ENCODE results near the gene SNX30.

The SNX30 gene

DNA sequence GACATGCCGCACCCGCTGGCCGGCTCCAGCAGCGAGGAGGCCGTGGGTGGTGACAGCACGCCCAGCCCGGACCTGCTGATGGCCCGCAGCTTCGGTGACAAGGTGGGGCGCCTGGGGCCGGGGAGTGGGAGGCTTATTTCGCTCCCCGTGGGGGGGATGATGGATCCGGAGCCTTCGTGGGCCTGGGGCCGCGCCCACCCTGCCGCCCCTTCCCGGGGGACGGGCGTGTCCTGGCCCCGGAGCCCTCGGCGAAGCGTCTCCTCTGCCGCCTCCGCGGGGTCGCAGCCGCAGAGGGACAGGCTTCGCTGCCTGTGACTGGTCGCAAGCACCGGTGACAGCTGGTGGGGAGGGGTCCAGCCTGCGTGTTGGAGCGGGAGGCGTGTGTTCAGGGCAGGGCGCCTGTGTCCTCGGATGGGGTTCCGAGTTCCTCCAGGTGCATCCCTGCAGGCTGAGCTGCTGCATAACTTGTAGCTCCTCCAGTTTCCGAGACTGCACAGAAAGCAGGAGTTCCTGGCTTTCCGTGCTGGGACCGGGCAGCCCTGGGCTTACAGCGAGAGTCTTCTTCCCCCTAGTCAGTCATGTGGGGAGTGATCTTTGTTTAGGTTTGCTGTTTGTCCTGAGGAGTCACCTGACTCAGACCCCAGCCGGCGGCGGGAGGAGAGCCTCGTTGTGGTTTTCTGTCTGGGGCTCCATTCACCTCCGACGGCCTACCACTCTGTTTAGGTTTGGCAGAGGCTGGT lies 666 bp downstream of the SNX30 start:
- peak; percentile 68 for DNase-seq (ENCODE audit: low spot score)
- TF ChIP-seq, protein P1, sequence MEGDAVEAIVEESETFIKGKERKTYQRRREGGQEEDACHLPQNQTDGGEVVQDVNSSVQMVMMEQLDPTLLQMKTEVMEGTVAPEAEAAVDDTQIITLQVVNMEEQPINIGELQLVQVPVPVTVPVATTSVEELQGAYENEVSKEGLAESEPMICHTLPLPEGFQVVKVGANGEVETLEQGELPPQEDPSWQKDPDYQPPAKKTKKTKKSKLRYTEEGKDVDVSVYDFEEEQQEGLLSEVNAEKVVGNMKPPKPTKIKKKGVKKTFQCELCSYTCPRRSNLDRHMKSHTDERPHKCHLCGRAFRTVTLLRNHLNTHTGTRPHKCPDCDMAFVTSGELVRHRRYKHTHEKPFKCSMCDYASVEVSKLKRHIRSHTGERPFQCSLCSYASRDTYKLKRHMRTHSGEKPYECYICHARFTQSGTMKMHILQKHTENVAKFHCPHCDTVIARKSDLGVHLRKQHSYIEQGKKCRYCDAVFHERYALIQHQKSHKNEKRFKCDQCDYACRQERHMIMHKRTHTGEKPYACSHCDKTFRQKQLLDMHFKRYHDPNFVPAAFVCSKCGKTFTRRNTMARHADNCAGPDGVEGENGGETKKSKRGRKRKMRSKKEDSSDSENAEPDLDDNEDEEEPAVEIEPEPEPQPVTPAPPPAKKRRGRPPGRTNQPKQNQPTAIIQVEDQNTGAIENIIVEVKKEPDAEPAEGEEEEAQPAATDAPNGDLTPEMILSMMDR (IDR thresholded peaks at IDR 0.05; ENCODE audit: borderline replicate concordance, control extremely low read depth, extremely low read depth, insufficient read depth, missing control alignments), result no peak
- in situ Hi-C loops (cut with MboI; ENCODE audit: low sequenced_read_pairs, unreplicated experiment), result no loop called here

DNA sequence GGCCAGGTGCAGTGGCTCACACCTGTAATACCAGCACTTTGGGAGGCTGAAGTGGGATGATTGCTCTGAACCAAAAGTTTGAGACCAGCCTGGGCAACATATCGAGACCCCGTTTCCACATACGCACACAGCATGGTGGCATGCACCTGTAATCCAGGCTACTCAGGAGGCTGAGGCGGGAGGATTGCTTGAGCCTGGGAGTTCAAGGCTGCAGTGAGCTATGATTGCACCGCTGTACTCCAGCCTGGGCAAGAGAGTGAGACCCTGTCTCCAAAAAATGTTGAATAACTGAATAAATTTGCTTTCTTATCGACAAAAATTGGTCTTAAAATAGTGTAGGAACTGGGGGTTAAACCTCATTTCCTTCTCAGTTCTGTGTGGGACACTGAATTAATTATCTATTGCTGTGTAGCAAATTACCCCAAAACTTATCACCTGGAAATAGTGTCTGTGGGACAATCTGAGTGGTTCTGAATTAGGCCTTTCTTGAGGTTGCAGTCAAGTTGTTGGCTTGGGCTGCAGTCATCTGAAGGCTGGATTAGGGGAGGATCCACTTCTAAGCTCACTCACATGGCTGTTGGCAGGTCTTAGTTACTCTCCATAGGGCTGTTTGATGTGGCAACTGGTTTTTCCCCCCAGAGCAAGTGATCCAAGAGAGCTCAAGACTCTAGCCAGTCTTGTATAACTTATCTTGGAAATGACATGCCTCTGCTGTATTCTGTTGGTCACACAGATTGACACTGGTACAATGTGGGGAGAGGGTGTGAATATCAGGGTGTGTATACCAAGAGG lies 2.0 kb downstream of the SNX30 start:
- no peak for DNase-seq (ENCODE audit: low spot score)
- TF ChIP-seq, protein P1 (IDR thresholded peaks at IDR 0.05; ENCODE audit: borderline replicate concordance, control extremely low read depth, extremely low read depth, insufficient read depth, missing control alignments), result no peak
- in situ Hi-C loops (cut with MboI; ENCODE audit: low sequenced_read_pairs, unreplicated experiment), result no loop called here

DNA sequence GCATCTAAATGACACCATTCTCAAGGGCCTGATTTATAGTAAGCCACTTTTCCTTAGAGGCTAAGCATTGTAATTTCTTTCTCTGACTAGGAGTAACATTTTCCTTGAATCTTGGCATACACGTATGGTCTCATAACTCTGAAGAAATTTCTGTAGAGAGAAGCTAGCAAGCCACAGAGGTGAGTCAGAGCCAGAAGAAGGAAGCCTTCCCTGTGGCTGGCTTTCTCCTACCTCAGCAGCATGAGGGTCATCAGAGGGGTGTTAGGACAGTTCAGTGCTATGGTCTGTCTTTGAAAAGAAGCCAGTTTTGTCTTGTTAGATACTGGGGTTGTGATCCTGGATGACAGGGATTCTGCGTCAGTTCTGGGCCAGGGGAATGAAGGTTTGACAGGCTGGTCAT lies 3.2 kb downstream of the SNX30 start:
- DNase-seq (ENCODE audit: low spot score), result no peak
- TF ChIP-seq, protein P1 (IDR thresholded peaks at IDR 0.05; ENCODE audit: borderline replicate concordance, control extremely low read depth, extremely low read depth, insufficient read depth, missing control alignments), result no peak
- in situ Hi-C loops (cut with MboI; ENCODE audit: low sequenced_read_pairs, unreplicated experiment), result no loop called here

DNA sequence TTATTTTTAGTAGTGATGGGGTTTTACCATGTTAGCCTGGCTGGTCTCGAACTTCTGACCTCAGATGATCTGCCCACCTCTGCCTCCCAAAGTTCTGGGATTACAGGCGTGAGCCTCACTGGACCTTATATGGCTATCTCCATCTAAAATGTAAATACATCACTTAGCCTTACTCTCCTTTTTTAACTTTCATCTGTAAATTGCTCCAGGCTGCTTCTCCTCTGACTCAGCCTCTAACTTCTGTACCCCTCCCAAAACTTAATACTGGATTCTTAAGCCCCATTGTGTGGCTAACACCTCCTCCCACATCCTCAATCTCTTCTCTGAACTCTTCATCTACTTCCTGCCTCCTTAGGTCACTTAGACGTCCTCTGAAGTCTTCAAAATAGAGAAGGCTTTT lies 4.0 kb downstream of the SNX30 start:
- TF ChIP-seq, protein P1 (IDR thresholded peaks at IDR 0.05; ENCODE audit: borderline replicate concordance, control extremely low read depth, extremely low read depth, insufficient read depth, missing control alignments), result no peak
- DNase-seq (ENCODE audit: low spot score), result peak; percentile 57
- in situ Hi-C loops (cut with MboI; ENCODE audit: low sequenced_read_pairs, unreplicated experiment), result no loop called here

DNA sequence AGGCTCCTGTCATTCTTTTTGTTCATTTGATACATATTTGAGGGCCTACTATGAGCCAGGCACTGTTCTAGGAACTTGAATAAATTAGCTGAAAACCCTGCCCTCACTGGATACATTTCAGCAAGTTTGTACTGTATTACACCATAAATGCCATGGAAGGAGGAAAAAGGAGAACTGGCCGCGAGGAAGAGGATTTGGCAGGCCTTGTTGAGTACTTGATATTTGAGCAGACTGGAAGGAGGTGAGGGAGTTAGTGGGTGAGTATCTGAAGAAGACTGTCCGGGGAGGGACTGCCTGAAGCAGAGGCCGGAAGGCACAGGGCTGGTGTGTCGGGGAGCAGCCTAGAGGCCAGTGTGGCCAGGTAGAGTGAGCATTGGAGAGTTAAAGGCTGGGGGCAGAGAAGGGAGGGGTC lies 4.5 kb downstream of the SNX30 start:
- TF ChIP-seq, protein P1 (IDR thresholded peaks at IDR 0.05; ENCODE audit: borderline replicate concordance, control extremely low read depth, extremely low read depth, insufficient read depth, missing control alignments), result no peak
- no peak for DNase-seq (ENCODE audit: low spot score)
- in situ Hi-C loops (cut with MboI; ENCODE audit: low sequenced_read_pairs, unreplicated experiment), result no loop called here

DNA sequence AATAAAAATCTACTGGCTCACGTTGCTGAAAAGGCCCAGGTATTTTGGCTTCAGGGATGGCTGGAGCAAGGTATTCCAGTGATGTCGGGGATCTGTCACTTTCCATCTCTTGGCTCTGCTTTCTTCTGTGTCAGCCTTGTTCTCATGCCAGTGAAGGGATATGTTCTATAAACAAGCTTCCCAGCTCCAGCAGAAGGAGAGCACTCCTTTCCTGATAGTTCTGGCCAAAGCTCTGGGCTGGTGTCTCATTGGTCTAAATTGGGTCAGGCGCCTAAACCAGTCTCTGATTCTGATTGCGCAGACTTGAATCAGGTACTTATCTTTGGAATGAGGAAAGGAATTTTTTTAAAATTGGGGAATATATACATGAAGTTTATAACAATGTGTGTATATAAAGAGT lies 5.1 kb downstream of the SNX30 start:
- TF ChIP-seq, protein P1 (IDR thresholded peaks at IDR 0.05; ENCODE audit: borderline replicate concordance, control extremely low read depth, extremely low read depth, insufficient read depth, missing control alignments), result no peak
- in situ Hi-C loops (cut with MboI; ENCODE audit: low sequenced_read_pairs, unreplicated experiment), result no loop called here
- DNase-seq (ENCODE audit: low spot score), result no peak
